K562 (cell line): ENCODE measurements around the gene GLOD4.

Source experiments
- FOXJ3 ChIP-seq: sonication (generic); formaldehyde crosslinking; IDR thresholded peaks from 2 replicates; pipeline ENCODE4 v1.4.0; 2020; ENCODE audit warnings: mild to moderate bottlenecking, missing genetic modification reagents
- XRCC5 ChIP-seq: fragments of 200-400 bp; formaldehyde crosslinking; IDR thresholded peaks from 2 replicates; pipeline ENCODE4 v1.6.1; 2017; ENCODE audit warnings: low read depth, mild to moderate bottlenecking, low read length
- TF ChIP-seq, protein P1 (sequence below), 3 experiments: IDR thresholded peaks in 2 of 3; conservative IDR thresholded peaks in 1 of 3; 2 replicates each; pipeline ENCODE4 v1.5.1; 2011 to 2012; ENCODE audit warnings: low read length in 3 of 3, mild to moderate bottlenecking in 3 of 3, control low read depth in 2 of 3, improper control_type of control experiment in 1 of 3, inconsistent platforms in 1 of 3, low read depth in 1 of 3, mixed read lengths in 1 of 3, moderate library complexity in 1 of 3; ENCODE audit not compliant: insufficient read depth in 2 of 3

DNA sequence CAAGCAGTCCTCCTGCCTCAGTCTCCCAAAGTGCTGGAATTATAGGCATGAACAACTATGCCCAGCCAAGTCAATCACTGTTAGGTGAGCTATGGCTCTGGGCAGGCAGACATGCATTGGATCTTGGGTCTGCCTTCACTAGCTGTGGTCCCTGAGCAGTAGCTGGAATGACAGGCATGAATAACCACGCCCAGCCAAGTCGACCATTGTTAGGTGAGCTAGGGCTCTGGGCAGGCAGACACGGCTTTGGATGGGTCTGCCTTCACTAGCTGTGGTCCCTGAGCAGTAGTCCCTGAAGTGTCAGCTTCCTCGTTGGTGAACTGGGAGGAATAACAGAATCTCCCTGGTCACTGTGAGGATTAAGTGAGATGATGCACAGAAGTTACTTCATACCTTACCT, 6.5 kb upstream of the GLOD4 start:
- TF ChIP-seq, protein P1, sequence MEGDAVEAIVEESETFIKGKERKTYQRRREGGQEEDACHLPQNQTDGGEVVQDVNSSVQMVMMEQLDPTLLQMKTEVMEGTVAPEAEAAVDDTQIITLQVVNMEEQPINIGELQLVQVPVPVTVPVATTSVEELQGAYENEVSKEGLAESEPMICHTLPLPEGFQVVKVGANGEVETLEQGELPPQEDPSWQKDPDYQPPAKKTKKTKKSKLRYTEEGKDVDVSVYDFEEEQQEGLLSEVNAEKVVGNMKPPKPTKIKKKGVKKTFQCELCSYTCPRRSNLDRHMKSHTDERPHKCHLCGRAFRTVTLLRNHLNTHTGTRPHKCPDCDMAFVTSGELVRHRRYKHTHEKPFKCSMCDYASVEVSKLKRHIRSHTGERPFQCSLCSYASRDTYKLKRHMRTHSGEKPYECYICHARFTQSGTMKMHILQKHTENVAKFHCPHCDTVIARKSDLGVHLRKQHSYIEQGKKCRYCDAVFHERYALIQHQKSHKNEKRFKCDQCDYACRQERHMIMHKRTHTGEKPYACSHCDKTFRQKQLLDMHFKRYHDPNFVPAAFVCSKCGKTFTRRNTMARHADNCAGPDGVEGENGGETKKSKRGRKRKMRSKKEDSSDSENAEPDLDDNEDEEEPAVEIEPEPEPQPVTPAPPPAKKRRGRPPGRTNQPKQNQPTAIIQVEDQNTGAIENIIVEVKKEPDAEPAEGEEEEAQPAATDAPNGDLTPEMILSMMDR (IDR thresholded peaks at IDR 0.05 in 2 of 3, conservative IDR thresholded peaks at IDR 0.05 in 1 of 3; ENCODE audit: insufficient read depth in 2 of 3, low read depth in 1 of 3, low read length in 3 of 3): no peak
- TF ChIP-seq FOXJ3 (no peak), XRCC5 (no peak)
